ENCODE results near the gene PRSS22.

PRSS22 gene

DNA sequence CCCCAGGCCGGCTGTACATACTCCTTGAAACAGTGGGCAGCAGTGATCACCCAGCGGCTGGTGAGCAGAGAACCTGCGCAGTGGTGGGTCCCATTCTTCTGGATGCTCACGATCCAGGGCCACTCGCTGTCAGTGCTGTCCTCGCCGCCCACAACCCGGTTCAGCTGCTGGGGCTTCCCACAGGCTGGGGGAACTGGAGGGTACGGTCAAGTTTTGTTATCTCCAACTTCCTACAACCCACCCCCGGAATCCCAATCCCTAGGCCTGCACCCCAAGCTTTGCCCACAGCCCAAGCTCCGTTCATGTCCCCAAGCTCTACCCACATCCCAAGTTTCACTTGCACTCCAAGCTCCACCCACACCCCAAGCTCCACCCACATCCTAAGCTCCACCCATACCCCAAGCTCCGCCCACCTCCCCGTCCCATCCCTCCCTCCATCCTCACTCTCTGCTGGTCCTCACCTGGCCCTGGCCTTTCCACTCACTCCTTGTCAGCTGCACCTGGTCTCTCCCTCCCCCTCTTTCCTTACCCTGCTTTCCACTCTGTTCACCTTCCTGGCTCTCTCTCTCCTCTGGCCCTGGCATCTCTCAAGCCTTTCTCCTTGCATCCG is 1.8 kb downstream of the PRSS22 start:
- no peaks in the 10 kb centered on the region for H3K27me3 ChIP-seq (ENCODE audit: insufficient read depth, low read depth, severe bottlenecking)
- no peak overlapping the region for H3K4me3 ChIP-seq (ENCODE audit: low read depth, low read length)

DNA sequence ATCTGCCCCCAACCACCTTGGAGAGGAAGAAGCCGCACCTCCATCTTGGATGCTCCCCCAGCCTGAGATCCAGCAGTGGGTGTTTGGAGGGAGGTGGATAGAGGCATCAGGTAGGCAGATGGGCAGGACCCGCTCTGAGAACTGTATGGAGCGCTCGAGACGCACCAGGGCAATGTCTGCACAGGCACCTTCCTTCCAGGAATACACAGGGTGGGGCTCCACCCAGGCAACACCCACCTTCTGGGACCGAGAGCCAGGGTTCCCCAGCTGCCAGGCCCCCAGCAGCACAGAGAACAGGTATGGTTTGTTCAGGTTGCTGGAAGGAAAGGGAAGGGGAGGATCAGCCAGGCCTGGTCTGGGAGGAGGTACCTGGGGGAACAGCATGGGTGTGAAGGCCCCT is 2.4 kb downstream of the PRSS22 start:
- H3K9me3 ChIP-seq (ENCODE audit: severe bottlenecking), result peaks cover 10% of the 10 kb centered on the region
- no peak overlapping the region for H3K4me3 ChIP-seq (ENCODE audit: low read depth, low read length)
- H3K27ac ChIP-seq, result no peak overlapping the region
- H3K27me3 ChIP-seq (ENCODE audit: insufficient read depth, low read depth, severe bottlenecking), result no peaks in the 10 kb centered on the region
- DNase-seq, result no peak
- TF ChIP-seq, protein P1, sequence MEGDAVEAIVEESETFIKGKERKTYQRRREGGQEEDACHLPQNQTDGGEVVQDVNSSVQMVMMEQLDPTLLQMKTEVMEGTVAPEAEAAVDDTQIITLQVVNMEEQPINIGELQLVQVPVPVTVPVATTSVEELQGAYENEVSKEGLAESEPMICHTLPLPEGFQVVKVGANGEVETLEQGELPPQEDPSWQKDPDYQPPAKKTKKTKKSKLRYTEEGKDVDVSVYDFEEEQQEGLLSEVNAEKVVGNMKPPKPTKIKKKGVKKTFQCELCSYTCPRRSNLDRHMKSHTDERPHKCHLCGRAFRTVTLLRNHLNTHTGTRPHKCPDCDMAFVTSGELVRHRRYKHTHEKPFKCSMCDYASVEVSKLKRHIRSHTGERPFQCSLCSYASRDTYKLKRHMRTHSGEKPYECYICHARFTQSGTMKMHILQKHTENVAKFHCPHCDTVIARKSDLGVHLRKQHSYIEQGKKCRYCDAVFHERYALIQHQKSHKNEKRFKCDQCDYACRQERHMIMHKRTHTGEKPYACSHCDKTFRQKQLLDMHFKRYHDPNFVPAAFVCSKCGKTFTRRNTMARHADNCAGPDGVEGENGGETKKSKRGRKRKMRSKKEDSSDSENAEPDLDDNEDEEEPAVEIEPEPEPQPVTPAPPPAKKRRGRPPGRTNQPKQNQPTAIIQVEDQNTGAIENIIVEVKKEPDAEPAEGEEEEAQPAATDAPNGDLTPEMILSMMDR (IDR thresholded peaks at IDR 0.05; ENCODE audit: low read depth, low read length), result no peak
- H3K36me3 ChIP-seq, result no peaks in the 10 kb centered on the region

More for the DNA sequence above, 1.8 kb downstream of the PRSS22 start:
- peaks cover 10% of the 10 kb centered on the region for H3K9me3 ChIP-seq (ENCODE audit: severe bottlenecking)
- H3K36me3 ChIP-seq, result no peaks in the 10 kb centered on the region
- TF ChIP-seq, protein P1 (IDR thresholded peaks at IDR 0.05; ENCODE audit: low read depth, low read length), result no peak
- DNase-seq, result no peak
- H3K27ac ChIP-seq, result no peak overlapping the region

DNA sequence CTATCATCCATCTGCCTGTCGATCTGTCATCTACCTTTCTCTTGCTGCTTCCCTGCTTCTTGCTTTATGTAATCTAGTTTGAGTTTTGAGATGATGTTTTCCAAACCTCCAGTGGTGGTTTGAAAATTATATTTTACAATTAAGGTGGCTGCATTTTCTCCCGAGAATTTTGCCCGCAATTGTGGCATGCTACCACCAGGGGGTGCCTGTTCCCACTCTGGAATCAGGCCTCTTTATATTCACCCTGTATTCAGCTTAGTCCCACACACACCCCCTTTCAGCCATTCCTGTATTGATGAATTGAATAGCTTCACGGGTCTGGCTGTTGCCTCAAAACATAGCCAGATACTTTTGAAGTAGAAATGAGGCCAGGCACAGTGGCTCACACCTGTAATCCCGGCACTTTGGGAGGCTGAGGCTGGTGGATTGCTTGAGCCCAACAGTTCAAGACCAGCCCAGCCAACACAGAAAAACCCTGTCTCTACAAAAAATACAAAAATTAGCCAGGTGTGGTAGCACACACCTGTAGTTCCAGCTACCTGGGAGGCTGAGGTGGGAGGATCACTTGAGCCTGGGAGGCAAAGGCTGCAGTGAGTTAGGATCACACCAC is 3.2 kb downstream of the PRSS22 start:
- no peak for DNase-seq
- no peaks in the 10 kb centered on the region for H3K27me3 ChIP-seq (ENCODE audit: insufficient read depth, low read depth, severe bottlenecking)
- TF ChIP-seq, protein P1 (IDR thresholded peaks at IDR 0.05; ENCODE audit: low read depth, low read length), result peak; percentile 40; the same call in 1 of the 2 replicates

DNA sequence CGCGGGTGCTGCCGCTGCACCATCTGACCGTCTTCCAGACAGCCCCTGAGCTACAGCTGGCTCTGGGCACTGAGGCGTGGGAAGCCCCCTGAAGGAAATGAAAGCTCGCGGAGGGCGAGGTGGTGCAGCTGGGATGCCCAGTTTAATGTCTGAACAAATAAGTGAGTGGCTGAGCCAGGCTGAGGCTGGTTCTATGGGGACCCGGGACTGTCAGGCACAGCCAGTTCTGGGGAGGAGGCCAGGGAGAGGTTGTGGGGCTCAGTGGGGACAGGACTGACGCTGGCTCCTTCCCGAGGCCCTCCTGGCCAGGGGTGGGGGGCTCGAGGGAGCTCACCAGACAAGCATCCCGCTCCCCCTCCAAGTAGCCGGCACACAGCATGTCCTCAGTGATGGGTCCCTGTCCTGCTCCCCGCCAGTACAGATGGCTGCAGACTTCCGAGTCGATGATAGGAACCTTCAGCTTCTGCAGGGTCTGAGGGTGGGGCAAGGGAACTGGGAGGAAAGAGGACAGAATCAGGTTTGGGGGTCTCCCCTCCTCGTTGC is 4.4 kb downstream of the PRSS22 start:
- TF ChIP-seq, protein P1 (IDR thresholded peaks at IDR 0.05; ENCODE audit: low read depth, low read length), result no peak
- H3K9me3 ChIP-seq (ENCODE audit: severe bottlenecking), result peaks cover 10% of the 10 kb centered on the region
- H3K27ac ChIP-seq, result no peak overlapping the region
- DNase-seq, result no peak
- H3K4me3 ChIP-seq (ENCODE audit: low read depth, low read length), result no peak overlapping the region
- H3K36me3 ChIP-seq, result no peaks in the 10 kb centered on the region
- no peaks in the 10 kb centered on the region for H3K27me3 ChIP-seq (ENCODE audit: insufficient read depth, low read depth, severe bottlenecking)

More for the DNA sequence above, 3.2 kb downstream of the PRSS22 start:
- H3K27ac ChIP-seq, result no peak overlapping the region
- H3K4me3 ChIP-seq (ENCODE audit: low read depth, low read length), result no peak overlapping the region
- H3K9me3 ChIP-seq (ENCODE audit: severe bottlenecking), result peaks cover 10% of the 10 kb centered on the region
- no peaks in the 10 kb centered on the region for H3K36me3 ChIP-seq

DNA sequence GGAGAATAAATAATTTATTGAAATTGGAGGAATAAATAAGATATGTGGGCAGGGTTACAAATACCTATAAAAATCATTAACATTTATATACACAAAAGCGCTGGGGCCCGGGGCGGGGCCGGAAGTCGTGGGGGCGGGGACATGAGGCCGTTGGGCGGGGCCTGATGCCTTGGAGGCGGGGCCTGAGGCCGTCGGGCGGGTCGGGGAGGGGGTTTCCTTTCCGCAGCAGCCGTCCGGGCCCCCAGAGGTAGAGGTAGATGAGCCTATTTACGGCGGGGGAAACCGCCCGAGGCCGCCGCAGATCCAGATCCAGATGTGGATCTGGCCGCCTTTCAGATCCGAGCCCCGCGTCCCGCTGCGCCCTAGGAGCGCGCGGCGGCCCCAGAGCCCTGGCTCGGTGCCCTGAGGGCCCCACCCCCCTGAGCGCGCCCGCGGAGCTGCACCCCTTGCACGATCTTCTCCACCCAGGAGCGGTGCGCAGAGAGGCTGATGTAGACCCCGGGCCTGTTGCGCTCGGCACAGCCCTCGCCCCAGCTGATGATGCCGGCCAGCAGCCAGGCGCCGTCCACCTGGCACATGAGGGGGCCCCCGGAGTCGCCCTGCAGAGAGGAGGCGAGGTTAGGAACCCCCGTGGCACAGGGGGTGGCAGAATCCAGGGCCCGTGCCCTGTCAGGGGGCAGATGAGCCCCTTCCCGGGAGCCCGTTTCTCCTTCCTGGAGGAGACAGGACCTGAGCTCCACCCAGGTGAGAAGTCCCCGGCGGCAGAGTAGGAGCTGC is 5.1 kb downstream of the PRSS22 start:
- peaks cover 10% of the 10 kb centered on the region for H3K9me3 ChIP-seq (ENCODE audit: severe bottlenecking)
- no peaks in the 10 kb centered on the region for H3K36me3 ChIP-seq
- no peak overlapping the region for H3K27ac ChIP-seq
- H3K27me3 ChIP-seq (ENCODE audit: insufficient read depth, low read depth, severe bottlenecking), result no peaks in the 10 kb centered on the region
- H3K4me3 ChIP-seq (ENCODE audit: low read depth, low read length), result no peak overlapping the region
- TF ChIP-seq, protein P1 (IDR thresholded peaks at IDR 0.05; ENCODE audit: low read depth, low read length), result no peak
- no peak for DNase-seq

All from WERI-Rb-1 (cell line).